Endothelial cell of umbilical vein (primary cell): ENCODE measurements around the gene CHD6. TPM values are rescaled to one million over a fixed set of nuclear protein-coding genes. Genes with fewer than 3 reads are reported as not detected.

ENCODE experiments used
- BruUV-seq: library from RNA; stranded (reverse); fragments of 400-500 nt; replicated peaks from 2 replicates; lab custom pipeline; 2021; lab: Mats Ljungman, UMichigan
- CTCF ChIA-PET: fragments of 300-600, 350-600 bp; sonication (Branson Sonifier 250); formaldehyde crosslinking; loops from one replicate; lab custom pipeline; 2021; ENCODE audit warnings: antibody characterized with exemption, inconsistent platforms; lab: Charles Lee
- POLR2A ChIA-PET: fragments of 300-600, 350-600 bp; sonication (Branson Sonifier 250); formaldehyde crosslinking; loops from one replicate; lab custom pipeline; 2021; ENCODE audit warnings: antibody characterized with exemption, inconsistent platforms; lab: Charles Lee
- DNase-seq: peaks from one replicate; pipeline ENCODE4 v3.0.0-alpha.2; 2011; ENCODE audit warnings: low read depth, low spot score
- FAIRE-seq: peaks from 2 replicates; lab custom pipeline; 2011; peaks lifted over from hg19 to GRCh38; lab: Jason Lieb, UNC
- H2AFZ ChIP-seq: 2 replicates; pipeline ENCODE4 v1.6.0; 2012; ENCODE audit warnings: low read depth, low read length, control low read depth, inconsistent platforms
- H3K27ac ChIP-seq: 2 replicates; pipeline ENCODE4 v1.5.1; 2011; ENCODE audit warnings: low read depth, mild to moderate bottlenecking, control low read depth, low read length, moderate library complexity; ENCODE audit not compliant: insufficient read depth
- H3K27me3 ChIP-seq, 2 experiments: 2 replicates each; pipeline versions ENCODE4 v1.6.0 to v1.6.1; 2011; ENCODE audit warnings: low read length in 2 of 2, mixed read lengths in 1 of 2; ENCODE audit not compliant: control insufficient read depth in 2 of 2, insufficient read depth in 2 of 2
- H3K36me3 ChIP-seq, 2 experiments: 2 replicates in 1 of 2; 3 replicates in 1 of 2; pipeline ENCODE4 v1.5.1; 2011; ENCODE audit warnings: low read length in 2 of 2, mild to moderate bottlenecking in 1 of 2, moderate library complexity in 1 of 2; ENCODE audit not compliant: control insufficient read depth in 2 of 2, insufficient read depth in 2 of 2; ENCODE audit errors: extremely low read depth in 1 of 2
- H3K4me1 ChIP-seq: 3 replicates; pipeline ENCODE4 v1.5.1; 2011; ENCODE audit warnings: mild to moderate bottlenecking, low read length; ENCODE audit not compliant: control insufficient read depth, insufficient read depth; ENCODE audit errors: extremely low read depth
- H3K4me2 ChIP-seq: 2 replicates; pipeline ENCODE4 v1.6.1; 2011; ENCODE audit warnings: low read length, control low read depth, mixed read lengths; ENCODE audit not compliant: insufficient read depth
- H3K4me3 ChIP-seq, 3 experiments: fragments of 200-600 bp in 1 of 3; sonication (generic), shearing (Covaris generic) in 1 of 3; replicated peaks in 1 of 3; 2 replicates each; pipeline ENCODE4 v1.5.1; 2011 to 2016; ENCODE audit warnings: control low read depth in 3 of 3, low read length in 3 of 3, mild to moderate bottlenecking in 2 of 3, inconsistent platforms in 1 of 3, low read depth in 1 of 3, moderate library complexity in 1 of 3; ENCODE audit not compliant: insufficient read depth in 1 of 3
- H3K79me2 ChIP-seq: 2 replicates; pipeline ENCODE4 v1.6.0; 2012; ENCODE audit warnings: low read length, inconsistent platforms; ENCODE audit not compliant: control insufficient read depth, insufficient read depth
- H3K9ac ChIP-seq: replicated peaks from 2 replicates; pipeline ENCODE3; 2011; ENCODE audit warnings: low read length, control low read depth; ENCODE audit not compliant: insufficient read depth; ENCODE audit errors: extremely low read depth
- H3K9me1 ChIP-seq: replicated peaks from 3 replicates; pipeline ENCODE4 v1.6.0; 2011; ENCODE audit warnings: mild to moderate bottlenecking, low read length; ENCODE audit not compliant: control insufficient read depth, insufficient read depth; ENCODE audit errors: extremely low read depth
- H3K9me3 ChIP-seq: replicated peaks from 2 replicates; pipeline ENCODE4 v1.5.1; 2012; ENCODE audit warnings: low read length, inconsistent platforms; ENCODE audit not compliant: control insufficient read depth, insufficient read depth
- H4K20me1 ChIP-seq: replicated peaks from 2 replicates; pipeline ENCODE3; 2011; ENCODE audit warnings: mild to moderate bottlenecking, low read length; ENCODE audit not compliant: control insufficient read depth, insufficient read depth; ENCODE audit errors: extremely low read depth
- CTCF ChIP-seq, 2 donors: IDR thresholded peaks; 1 replicate in 1 of 2; 2 replicates in 1 of 2; pipeline ENCODE4 v1.5.1; 2011; ENCODE audit warnings: low read length in 2 of 2, mild to moderate bottlenecking in 2 of 2, moderate library complexity in 2 of 2, control low read depth in 1 of 2, inconsistent platforms in 1 of 2, low read depth in 1 of 2; ENCODE audit not compliant: insufficient read depth in 1 of 2; ENCODE audit errors: extremely low read depth in 1 of 2
- EZH2 ChIP-seq: IDR thresholded peaks from 2 replicates; pipeline ENCODE4 v1.6.1; 2012; ENCODE audit warnings: borderline replicate concordance, low read depth, mild to moderate bottlenecking, moderate library complexity, low read length, inconsistent platforms; ENCODE audit not compliant: severe bottlenecking
- FOS ChIP-seq: IDR thresholded peaks from 2 replicates; pipeline ENCODE4 v1.6.1; 2011; ENCODE audit warnings: mild to moderate bottlenecking, low read length, moderate library complexity, borderline replicate concordance; ENCODE audit not compliant: insufficient read depth
- GATA2 ChIP-seq: IDR thresholded peaks from 2 replicates; pipeline ENCODE4 v1.7.0; 2011; ENCODE audit warnings: low read depth, mild to moderate bottlenecking, moderate library complexity, mixed read lengths, low read length; ENCODE audit not compliant: insufficient read length, insufficient read depth
- JUN ChIP-seq: IDR thresholded peaks from 2 replicates; pipeline ENCODE4 v1.6.1; 2011; ENCODE audit warnings: borderline replicate concordance, low read depth; ENCODE audit not compliant: insufficient read length, insufficient read depth
- MYC ChIP-seq: IDR thresholded peaks from one replicate; pipeline ENCODE4 v1.6.1; 2011; ENCODE audit warnings: mild to moderate bottlenecking, low read depth, low read length
- POLR2A ChIP-seq: IDR thresholded peaks from 2 replicates; pipeline ENCODE4 v1.6.1; 2012; ENCODE audit warnings: low read depth, mild to moderate bottlenecking, control low read depth, low read length
- POLR2AphosphoS5 ChIP-seq: IDR thresholded peaks from 2 replicates; pipeline ENCODE4 v1.6.1; 2012; ENCODE audit warnings: low read depth, mild to moderate bottlenecking, control low read depth, low read length, moderate library complexity; ENCODE audit not compliant: insufficient read depth
- dilution Hi-C: fragments of 300-500 bp; cut with MboI; formaldehyde crosslinking; loops from one replicate; pipeline ENCODE4 v1.15.0; 2019; ENCODE audit warnings: low sequenced_read_pairs; ENCODE audit not compliant: extremely low pct_ligation_motif_present
- intact Hi-C: fragments of 100-400 bp; cut with micrococcal nuclease; formaldehyde crosslinking; loops from one replicate; pipeline ENCODE4 v1.10.0; 2022
- polyA plus RNA-seq, 4 experiments: library from polyadenylated mRNA; depleted of rRNA in 3 of 4; stranded (reverse) in 3 of 4; unstranded in 1 of 4; fragments of >200 nt; gene quantifications; 2 replicates each; pipeline versions ENCODE4 v1.2.1 to v1.2.3, GENCODE V29; 2011 to 2012; ENCODE audit warnings: missing spikeins in 1 of 4
- total RNA-seq: library from RNA; stranded (reverse); gene quantifications from 2 replicates; pipeline ENCODE4 v1.2.3, GENCODE V29; 2021
- TF ChIP-seq, protein P1 (sequence below): IDR thresholded peaks from 2 replicates; pipeline ENCODE4 v1.6.1; 2011; ENCODE audit not compliant: insufficient read depth, insufficient read length

Gene CHD6
- total and polyA plus RNA-seq, 2 donors (not counting 3 experiments of a cell fraction or from before 2014, with no cell fraction given), result 7.2 to 33.7 TPM

DNA sequence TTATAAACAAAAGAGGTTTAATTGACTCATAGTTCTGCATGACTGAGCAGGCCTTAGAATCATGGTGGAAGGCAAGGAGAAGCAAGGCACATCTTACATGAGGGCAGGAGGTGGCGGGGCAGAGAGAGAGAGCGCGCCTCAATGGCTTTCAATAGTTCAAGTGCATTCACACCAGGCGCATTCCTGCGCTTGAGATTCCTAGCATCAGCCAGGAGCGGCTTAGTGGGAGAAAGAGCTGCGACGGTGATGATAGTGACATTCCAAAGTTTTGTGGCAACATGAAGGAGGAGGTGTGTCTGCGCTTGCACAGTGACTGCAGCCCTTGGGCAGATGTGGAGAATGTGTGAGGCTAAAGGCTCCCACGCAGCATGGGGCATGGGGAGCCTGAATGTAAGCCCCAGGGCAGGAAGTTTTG lies 226.6 kb downstream of the CHD6 start:
- no peaks in the 10 kb centered on the region for H3K9me3 ChIP-seq
- H3K4me3 ChIP-seq, result no peak overlapping the region
- no TSS peak for BruUV-seq
- no peak overlapping the region for H3K27ac ChIP-seq
- no peaks in the 10 kb centered on the region for H3K4me1 ChIP-seq
- FAIRE-seq, result no peak
- dilution Hi-C loops, result no loop called here
- no peak overlapping the region for H3K4me2 ChIP-seq
- POLR2A ChIA-PET, result no interaction called here
- no peak for TF ChIP-seq MYC
- no peak for TF ChIP-seq EZH2
- TF ChIP-seq FOS, result no peak
- TF ChIP-seq POLR2A, result no peak
- TF ChIP-seq JUN, result no peak
- TF ChIP-seq GATA2, result no peak
- TF ChIP-seq POLR2AphosphoS5, result no peak
- TF ChIP-seq, protein P1, sequence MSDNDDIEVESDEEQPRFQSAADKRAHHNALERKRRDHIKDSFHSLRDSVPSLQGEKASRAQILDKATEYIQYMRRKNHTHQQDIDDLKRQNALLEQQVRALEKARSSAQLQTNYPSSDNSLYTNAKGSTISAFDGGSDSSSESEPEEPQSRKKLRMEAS, result no peak
- TF ChIP-seq CTCF (IDR thresholded peaks at IDR 0.05; ENCODE audit: extremely low read depth in 1 of 2, insufficient read depth in 1 of 2, low read depth in 1 of 2, low read length in 2 of 2), result no peak
- H2AFZ ChIP-seq, result no peak overlapping the region
- H3K36me3 ChIP-seq, result no peaks in the 10 kb centered on the region
- no peaks in the 10 kb centered on the region for H3K79me2 ChIP-seq
- H3K27me3 ChIP-seq, result peaks cover 0 to 1% of the 10 kb centered on the region in 2 experiments
- H3K9ac ChIP-seq, result no peak overlapping the region
- intact Hi-C loops, result no loop called here
- H4K20me1 ChIP-seq, result no peaks in the 10 kb centered on the region
- CTCF ChIA-PET, result no interaction called here
- H3K9me1 ChIP-seq, result no peaks in the 10 kb centered on the region
- DNase-seq, result no peak
